Kidney tubule cell (primary cell): ENCODE data around the gene LSAMP.
A peak's percentile ranks its signal among the peaks of the same experiment; 100 is the strongest.
"Not testable (repeated sequence)": the region's sequence is repeated elsewhere in the genome, so short reads cannot be mapped to it uniquely, and the experiment has no call there.

Experiments
- DNase-seq: peaks from one replicate; pipeline ENCODE4 v3.0.0-alpha.2; 2018; ENCODE audit warnings: low spot score

The LSAMP gene

DNA sequence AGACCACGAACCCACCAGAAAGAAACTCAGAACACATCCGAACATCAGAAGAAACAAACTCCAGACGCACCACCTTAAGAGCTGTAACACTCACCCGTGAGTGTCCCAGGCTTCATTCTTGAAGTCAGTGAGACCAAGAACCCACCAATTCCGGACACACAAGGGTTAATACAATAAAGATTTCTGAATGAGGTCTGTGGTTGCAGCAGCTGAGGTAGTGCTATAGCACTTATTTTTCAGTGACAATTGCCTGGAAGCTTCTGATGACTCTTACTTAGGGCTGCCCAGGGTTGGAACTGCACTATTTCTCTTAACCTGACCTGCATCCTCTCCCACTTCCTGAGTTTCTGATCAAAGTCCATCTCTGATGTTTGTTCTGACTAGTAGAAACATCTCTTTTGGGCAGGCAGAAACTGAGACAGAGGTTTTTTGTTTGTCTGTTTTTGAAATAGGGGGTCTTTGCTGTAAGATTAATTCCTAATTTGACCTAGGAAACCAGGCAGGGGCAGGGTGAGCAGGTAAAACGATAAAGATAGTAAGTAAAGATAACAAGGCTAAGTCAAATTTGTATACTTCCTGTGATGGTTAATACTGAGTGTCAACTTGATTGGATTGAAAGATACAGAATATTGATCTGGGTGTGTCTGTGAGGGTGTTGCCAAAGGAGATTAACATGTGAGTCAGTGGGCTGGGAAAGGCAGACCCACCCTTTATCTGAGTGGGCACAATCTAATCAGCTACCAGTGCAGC is 652.9 kb downstream of the LSAMP start:
- peak; percentile 77 for DNase-seq

DNA sequence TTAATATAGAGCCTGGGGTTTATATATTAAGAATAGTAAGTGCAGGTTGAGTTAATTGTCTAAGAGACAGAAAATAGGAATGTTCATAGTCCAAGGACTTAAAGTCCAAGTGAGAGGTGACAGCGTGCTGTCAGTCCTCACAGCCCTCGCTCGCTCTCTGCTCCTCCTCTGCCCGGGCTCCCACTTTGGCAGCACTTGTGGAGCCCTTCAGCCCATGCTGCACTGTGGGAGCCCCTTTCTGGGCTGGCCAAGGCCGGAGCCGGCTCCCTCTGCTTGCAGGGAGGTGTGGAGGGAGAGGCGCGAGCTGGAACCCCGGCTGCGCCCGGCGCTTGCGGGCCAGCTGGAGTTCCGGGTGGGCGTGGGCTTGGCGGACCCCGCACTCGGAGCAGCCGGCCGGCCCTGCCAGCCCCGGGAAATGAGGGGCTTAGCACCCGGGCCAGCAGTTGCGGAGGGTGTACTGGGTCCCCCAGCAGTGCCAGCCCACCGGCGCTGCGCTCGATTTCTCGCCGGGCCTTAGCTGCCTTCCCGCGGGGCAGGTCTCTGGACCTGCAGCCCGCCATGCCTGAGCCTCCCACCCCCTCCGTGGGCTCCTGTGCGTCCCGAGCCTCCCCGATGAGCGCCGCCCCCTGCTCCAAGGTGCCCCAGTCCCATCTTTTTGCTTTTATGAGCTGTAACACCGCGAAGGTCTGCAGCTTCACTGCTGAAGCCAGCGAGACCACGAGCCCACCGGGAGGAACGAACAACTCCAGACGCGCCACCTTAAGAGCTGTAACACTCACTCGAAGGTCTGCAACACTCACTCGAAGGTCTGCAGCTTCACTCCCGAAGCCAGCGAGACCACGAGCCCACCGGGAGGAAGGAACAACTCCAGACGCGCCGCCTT is 653.8 kb downstream of the LSAMP start:
- DNase-seq: not testable (repeated sequence)

DNA sequence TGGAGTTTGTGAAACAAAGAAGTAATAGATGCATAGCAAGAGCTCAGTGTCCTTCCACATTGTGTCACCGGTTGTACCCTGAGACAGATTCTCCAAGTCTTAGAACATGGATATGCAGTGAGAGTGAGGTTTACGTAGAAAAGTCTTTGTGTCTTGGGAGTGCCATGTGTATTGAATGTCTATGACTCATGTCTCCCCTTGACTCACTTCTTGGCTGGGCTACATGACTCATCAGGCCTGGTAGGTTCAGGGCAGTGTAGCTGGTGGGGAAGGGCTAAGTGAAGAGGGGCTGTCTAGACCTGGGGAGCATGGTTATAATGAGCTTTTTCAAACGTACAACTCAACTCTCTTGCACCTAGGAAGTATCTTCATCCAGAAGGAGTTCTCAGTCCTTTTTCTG is 654.5 kb downstream of the LSAMP start:
- peak; percentile 98 for DNase-seq

DNA sequence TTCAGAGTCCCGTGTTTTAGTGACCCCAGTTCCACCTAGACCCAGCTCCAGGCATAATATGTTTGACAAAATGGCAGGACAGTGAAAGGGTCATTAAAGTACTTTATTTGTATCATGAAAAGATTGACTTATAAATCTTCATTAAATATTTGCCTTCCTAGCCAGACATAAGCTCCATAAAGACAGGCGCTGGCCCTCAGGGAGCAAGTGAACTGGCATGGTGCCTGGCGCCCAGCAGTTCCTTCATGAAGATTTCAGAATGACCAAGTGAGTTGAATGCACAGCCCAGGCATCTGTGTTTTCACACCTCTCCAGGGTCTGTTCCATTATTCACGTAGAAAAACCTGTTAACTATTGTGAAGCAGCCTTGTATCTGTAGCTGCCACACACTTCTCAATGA is 655.8 kb downstream of the LSAMP start:
- no peak for DNase-seq

DNA sequence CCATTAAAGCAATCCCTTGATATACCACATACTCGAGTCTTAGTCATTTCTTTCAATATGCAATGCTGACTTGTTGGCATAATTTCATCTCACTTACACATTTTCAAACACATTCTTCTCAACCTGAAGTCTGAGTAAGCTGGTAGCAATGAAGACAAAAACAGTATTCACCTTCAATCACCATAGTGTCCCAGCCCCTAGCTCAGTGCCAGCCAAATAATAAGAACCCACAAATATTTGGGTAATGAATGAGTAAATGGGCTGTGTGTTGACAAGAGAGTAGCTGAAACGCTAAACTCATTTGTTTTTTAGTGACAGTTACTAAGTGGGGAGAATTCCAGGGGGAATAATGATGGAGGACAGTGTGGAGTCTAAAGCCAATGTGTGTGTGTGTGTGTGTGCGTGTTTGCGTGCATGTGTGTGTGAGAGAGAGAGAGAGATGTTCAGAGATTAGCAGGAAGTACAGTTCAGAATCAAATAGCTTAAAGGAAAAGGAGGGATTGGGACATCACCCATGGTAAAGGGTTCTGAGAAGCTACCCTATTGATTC is 656.3 kb downstream of the LSAMP start:
- peak; percentile 99 for DNase-seq

DNA sequence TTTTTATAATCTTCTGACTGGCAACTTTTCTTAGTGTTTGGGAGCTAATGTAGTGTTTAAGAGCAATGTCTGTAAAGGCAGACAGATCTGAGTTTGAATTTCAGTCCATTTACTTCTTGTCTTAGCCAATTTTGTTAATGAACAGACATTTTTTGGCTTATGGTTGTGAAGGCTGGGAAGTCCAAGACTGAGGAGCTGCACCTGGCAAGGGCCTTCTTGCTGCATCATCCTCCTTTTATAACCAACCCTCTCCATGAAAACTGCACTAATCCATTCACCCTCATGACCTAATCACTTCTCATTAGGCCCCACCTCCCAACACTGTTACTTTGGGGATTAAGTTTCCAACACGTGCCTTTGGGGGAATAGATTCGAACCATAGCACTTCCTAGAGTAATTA is 657.5 kb downstream of the LSAMP start:
- DNase-seq: no peak

DNA sequence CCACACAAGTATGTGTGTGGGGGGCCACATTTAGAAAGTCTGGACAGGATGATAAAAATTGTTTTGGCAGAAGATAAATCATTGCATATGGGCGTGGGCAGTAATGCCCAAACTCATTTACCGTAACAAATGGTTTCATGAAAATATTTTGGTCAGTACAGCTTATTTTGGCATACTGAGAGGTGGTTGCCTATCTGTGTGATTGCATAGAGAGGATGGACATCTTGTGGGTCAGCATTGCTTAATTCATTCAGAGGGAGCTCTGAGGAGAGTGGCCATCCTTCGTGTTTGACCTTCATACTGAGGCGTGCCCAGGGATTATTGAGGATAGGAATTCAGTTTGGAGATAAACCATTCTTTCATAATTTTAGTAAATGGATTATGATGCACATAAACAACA is 659.5 kb downstream of the LSAMP start:
- DNase-seq: no peak

DNA sequence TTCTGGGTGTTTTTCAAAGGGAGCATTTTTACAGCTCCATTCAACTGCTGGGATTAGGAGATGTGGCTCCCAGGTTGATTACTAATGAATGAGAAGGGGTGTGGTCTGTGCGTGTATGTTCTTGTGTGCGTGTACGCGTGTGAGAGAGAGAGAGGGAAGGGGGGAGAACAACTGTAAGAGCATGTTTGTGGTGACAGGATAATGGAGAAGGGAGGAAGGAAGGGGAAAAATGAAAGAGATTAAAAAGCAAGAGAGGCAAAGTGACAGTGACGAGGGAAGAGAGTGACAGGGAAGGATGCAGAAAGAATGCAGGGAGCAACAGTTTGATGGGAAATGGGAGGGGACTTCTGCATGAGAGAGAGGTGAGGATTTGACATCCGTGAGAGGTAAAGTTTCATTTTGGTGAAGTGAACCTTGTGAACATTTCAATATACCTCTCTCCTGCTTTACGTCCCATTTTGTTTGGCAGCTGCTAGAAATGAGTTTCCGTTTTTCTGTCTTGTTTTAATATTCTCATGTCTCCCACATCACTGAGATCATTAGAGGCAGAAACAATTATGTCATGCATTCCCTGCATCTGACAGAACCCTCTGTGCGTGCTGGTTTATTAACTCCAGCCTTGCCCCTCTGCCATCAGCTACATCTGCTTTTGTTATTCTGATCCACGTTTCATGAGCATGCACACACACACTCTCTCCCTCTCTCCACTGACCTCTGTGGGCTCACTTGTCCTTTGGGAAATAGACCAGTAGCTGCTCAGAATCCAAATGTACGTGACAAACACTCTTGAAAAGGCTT is 660.3 kb downstream of the LSAMP start:
- DNase-seq: peak; percentile 80

DNA sequence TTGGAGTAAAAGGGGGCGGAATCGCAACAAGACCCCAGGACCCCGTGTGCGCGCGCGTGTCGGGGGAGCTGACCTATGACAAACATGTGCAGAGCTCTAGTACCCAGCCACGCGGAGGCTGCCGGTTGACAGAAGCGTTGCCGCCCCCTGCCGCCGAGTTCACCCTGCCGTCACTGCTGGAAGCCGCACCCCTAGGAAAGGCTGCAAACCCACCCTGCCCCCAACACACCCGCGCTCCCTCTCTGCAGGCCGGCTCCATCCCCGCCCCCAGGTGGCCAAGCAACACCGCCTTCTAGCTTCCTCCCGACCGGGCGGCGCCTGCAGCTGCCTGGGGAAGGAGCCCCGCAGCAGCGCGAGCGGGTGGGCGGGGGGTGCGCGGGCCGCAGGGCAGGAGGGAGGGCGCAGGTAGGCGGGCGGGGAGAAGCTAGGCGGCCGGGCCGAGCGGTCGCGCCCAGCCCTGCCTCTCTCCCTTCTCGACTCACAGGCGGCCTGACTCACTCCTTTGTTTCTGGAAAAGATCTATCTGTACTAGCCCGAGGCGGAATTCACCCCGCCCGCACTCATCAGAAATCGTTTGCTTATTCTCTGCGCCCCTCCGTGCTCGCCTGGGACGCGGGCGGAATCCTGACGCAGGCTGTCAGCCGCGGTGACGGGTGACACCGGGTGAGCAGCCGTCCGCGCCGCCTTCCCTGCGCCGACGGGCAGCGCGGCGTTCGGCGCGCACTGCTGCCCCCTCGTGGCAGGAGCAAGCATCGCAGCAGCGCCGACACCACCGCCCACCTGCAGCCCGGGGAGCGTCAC is 661.1 kb downstream of the LSAMP start:
- peak; percentile 91 for DNase-seq

DNA sequence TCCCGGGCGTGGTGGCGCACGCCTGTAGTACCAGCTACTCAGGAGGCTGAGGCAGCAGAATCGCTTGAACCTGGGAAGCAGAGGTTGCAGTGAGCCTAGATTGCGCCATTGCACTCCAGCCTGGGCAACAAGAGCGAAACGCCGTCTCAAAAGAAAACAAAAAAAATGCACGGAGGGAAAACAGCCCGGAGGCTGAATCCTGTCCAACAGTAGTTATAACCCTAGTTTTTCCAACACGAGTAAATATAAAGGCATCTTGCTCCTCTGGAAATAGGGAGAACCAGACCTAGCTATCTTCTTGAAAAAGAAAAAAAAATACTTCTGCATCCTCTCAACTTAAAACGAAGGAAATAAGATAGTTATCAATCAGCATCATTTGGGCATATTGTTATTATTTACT is 661.9 kb downstream of the LSAMP start:
- DNase-seq: not testable (repeated sequence)

DNA sequence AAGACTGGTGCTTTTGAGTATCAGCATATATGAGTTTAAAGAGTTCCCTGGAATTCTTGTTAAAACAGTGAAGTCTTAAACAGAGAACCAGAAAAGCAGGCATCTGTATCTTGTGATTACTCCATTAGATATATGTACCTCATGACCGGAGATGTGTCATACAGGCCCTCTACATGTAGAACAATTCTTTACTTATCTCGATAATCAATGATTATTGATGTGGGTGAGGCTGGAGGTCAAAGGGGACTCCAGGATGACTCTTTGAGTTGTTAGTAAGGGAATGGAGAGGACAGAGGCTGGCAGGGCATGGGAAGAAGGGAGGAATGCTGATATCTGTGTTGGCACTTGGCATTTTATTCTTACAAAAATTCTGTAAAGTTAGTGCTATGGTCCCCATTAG is 666.3 kb downstream of the LSAMP start:
- DNase-seq: no peak

DNA sequence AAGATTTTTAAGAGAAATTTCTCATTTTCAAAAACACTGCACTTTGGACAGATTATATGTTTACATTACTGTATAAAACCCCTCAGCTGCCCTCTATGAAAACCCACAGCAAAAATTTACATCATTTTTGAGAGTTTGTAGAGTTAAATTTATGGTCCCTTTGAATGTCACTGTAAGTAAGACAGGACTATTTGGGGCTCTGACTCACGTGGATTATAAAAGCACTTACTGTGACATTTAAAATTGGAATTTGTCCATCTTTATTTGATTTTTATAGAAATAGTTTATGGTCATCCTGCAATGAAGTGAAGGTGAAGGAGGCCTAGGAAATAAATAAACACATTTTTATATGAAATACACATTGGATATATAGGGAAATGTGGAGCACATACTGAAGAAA is 672.3 kb downstream of the LSAMP start:
- DNase-seq: no peak

DNA sequence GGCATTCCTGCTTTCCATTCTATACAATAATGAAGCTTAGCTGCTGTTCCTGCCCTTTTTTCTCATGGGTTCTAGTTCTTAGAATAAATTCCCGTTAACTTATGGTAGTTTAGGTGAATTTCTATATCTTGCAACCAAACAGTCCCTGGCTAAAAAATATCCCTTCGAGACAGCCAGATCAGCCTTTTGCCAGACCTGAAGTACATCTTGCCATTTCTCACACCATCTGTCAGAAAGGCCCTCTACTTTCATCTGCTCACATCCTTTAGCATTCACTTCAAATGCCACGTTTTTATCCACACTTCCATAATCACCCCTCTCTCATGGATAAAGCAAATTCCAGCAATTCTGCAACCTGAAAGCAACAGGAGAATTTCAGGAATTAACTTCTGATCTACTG is 676.6 kb downstream of the LSAMP start:
- no peak for DNase-seq

DNA sequence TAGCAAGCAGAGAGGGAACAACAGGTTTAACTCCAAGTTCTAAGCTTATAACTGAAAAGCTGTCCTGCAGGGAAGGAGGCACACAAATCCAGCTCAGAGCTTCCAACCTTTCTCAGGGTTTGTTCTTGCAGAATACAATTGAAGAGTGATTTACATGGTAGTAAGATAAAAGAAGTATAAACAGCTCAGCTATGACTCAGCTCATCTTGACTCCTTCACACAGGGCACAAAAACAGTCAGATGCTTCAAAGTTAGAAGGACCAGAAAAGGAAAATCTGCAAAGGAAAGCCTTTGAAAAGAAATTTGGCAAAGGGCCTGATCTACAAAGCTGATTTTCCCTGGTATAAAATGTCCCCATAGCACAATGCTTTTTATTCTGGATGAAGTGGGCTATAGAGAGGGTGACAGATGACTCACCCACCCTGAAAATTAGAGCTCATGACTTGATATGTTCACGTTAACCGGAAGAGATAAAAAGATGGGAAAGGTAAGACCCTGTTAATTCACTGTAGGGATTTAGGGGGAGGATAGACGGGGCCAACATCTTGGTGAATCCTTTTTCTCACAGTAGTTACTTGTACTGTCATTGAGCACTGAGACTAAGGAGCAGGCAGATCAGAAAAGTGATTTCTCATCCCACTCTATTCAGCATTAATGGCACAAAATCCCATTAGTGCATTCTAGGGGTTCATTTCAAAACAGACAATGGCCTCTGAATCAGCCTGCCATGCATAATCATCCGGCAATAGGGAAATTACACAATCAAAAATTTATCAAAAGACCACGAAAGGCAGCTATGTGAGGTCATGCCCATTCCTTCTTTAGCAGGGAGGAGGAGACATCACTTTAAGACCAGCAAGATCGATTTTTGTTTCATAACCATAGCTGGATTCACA is 678.5 kb downstream of the LSAMP start:
- no peak for DNase-seq

DNA sequence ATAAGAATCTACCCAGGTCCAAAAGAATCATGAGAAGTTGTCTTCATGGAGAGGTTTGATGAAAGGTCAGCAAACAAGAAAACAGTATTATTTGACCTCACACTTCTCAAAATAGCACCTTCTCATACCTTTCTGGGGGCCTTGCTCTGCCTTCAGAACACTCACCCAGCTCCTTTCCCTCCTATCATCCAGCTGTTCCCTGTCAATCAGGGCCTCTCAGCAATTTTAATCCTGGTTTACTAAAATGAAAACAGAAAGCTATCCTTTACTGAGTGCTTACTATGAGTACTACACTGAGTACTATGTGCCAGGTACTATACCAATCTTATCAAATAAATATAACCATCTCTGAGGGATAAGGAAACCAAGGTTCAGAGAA is 683.4 kb downstream of the LSAMP start:
- DNase-seq: no peak

DNA sequence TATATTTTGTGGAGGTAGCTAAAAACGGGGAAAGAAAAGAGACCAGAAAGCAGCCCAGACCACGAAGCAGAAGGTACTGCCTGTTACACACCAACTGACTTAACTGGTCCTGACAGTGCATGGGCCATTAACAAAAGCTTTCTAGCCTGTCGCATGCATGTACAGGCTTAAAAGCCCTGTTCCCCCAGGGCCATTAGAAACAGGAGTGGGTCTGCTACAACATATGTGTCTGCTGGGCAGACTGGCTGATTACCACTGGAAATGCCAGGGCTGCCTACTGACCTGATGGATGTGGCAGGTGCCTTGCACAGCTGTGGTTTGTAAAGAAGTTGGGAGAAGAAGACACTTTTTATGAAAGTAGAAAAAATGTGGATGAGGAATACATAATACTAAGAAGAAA is 684.6 kb downstream of the LSAMP start:
- no peak for DNase-seq

DNA sequence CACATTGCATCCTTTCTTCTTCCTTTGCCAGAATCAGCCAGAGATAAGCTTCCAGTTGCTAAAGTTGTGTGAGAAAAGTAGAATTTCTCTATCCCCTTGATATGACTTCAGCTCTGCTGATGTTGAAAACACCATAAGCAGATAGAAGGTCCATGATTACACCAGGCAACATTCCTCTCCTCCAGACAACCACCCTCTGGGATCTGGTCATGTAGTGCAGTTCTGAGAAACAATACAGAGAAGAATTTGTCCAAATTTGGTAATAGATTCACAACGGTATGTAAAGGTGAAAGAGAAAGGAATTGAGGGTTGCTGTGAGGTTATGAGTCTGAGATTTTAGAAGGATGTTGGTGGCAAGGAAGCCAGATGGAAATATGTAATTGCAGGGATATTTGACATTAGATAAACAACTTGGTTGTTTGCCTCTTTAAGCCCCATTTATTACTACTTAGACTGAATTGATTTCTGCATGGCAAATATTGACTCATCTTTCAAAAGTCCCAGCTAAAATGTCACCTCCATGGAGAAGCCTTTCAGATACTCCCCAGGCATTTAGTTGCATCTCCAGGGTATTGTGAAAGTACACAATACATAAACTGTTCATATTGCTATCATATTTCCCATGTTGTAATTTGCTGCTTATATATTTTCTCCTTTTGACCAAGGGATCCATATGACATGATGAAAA is 687.1 kb downstream of the LSAMP start:
- DNase-seq: no peak

DNA sequence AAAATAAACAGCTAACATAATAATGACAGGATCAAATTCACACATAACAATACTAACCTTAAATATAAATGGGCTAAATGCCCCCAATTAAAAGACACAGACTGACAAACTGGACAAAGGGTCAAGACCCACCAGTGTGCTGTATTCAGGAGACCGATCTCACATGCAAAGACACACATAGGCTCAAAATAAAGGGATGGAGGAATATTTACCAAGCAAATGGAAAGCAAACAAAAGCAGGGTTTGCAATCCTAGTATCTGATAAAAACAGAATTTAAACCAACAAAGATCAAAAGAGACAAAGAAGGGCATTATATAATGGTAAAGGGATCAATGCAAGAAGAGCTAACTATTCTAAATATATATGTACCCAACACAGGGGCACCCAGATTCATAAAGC is 692.3 kb downstream of the LSAMP start:
- DNase-seq: not testable (repeated sequence)
